Central memory CD8-positive, alpha-beta T cell (primary cell): ENCODE data around the gene ALDH1A2.
A peak's percentile ranks its signal among the peaks of the same experiment; 100 is the strongest.
"Not testable (repeated sequence)": the region's sequence is repeated elsewhere in the genome, so short reads cannot be mapped to it uniquely, and the experiment has no call there.

Experiments
- ATAC-seq: fragments of 150-1000 bp; cut with Tn5 transposase; replicated peaks from 2 replicates; pipeline ENCODE4 v1.10.0; 2022; ENCODE audit warnings: mild to moderate bottlenecking, moderate FRiP score, moderate number of reproducible peaks; ENCODE audit not compliant: poor library complexity, severe bottlenecking; ENCODE audit errors: extremely low read depth
- DNase-seq, 2 donors: peaks; one replicate each; pipeline ENCODE4 v3.0.0; 2021; ENCODE audit warnings: low spot score in 2 of 2
- H3K27ac Mint-ChIP-seq: one replicate; pipeline ENCODE4 v1.8.0; 2022; ENCODE audit warnings: low read depth, mild to moderate bottlenecking, moderate library complexity, mixed read lengths
- H3K27me3 Mint-ChIP-seq: one replicate; pipeline ENCODE4 v1.8.0; 2022; ENCODE audit warnings: mixed read lengths
- H3K36me3 Mint-ChIP-seq: one replicate; pipeline ENCODE4 v1.8.0; 2022; ENCODE audit warnings: mild to moderate bottlenecking, moderate library complexity, mixed read lengths; ENCODE audit not compliant: insufficient read depth
- H3K4me1 Mint-ChIP-seq: one replicate; pipeline ENCODE4 v1.8.0; 2022; ENCODE audit warnings: mixed read lengths
- H3K4me3 Mint-ChIP-seq: one replicate; pipeline ENCODE4 v1.8.0; 2022; ENCODE audit warnings: mild to moderate bottlenecking, moderate library complexity, mixed read lengths
- H3K9me3 Mint-ChIP-seq: one replicate; pipeline ENCODE4 v1.8.0; 2022; ENCODE audit warnings: mixed read lengths

Gene ALDH1A2

DNA sequence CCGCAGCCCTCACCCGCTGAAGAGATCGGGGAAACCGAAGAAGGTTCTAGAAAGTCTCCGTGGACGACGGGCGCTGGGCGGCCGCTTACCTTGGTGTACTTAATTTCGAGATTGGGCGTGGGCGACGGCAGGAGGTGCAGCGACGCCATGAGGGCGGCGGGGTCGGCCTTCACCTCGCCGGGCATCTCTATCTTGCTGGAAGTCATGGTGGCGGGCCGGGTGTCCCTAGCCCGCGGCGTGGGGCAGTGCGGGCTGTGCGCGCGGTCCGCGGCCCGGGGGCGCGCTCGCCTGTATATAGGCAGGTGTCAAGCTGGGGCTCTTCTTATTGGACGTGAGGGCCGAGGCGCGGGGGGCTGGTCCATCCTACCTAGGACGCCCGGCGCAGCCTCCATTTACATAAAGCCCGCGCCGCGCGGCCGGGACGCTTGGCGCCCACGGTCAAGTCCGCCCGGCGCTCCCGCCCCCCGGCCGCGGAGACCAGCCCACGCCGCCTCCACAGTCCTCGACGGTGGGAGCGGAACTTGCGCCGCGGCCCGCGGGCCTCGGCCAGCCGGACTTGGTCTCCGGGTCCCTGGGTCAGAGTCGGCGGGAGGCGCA lies at the start of gene ALDH1A2:
Gene ALDH1A2, minus strand, starts transcription at position 267 of the 597 bp plus-strand sequence. Its CDS starts 61 bp downstream, at position 206.
- no peak for ATAC-seq
- Mint-ChIP-seq H3K36me3 (peaks cover 2% of the 10 kb centered on the region), H3K27me3 (peaks cover 75% of the 10 kb centered on the region), H3K27ac (no peak within 1 kb of the TSS), H3K4me3 (peak within 1 kb of the TSS; percentile 65), H3K4me1 (peaks cover 7% of the 10 kb centered on the region), H3K9me3 (no peaks in the 10 kb centered on the region)
- no peak for DNase-seq

DNA sequence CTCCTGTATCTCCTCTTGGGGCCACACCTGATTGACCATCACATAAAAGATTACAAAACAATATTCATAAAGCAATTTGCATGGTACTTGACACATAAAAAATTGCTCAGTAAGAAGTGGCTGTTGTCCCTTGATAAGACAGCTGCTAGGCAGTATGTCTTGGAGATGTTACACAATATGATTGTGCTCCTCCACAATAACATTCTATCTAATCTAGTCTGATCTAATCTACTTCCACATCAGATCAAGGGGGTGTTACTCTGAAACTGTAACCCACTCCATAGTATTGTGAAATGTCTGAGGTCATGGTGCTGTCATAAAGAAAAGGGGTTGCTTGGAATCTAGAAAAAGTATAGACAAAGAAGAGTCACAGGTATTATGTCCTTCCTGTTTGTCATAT lies 49.3 kb upstream of the ALDH1A2 start:
- no peak overlapping the region for H3K4me3 Mint-ChIP-seq
- H3K4me1 Mint-ChIP-seq = no peaks in the 10 kb centered on the region
- H3K36me3 Mint-ChIP-seq = no peaks in the 10 kb centered on the region
- peaks cover 39% of the 10 kb centered on the region for H3K27me3 Mint-ChIP-seq
- no peaks in the 10 kb centered on the region for H3K9me3 Mint-ChIP-seq
- H3K27ac Mint-ChIP-seq = no peak overlapping the region
- no peak for DNase-seq
- no peak for ATAC-seq

- Mint-ChIP-seq H3K9me3 (no peaks in the 10 kb centered on the region), H3K27me3 (peaks cover 39% of the 10 kb centered on the region), H3K4me1 (no peaks in the 10 kb centered on the region), H3K36me3 (no peaks in the 10 kb centered on the region), H3K27ac (no peak overlapping the region), H3K4me3 (no peak overlapping the region)
- ATAC-seq (no peak), DNase-seq (no peak)
Observed at GRCh38 chr15:58114388-58114787, 48.9 kb upstream of the ALDH1A2 start.

DNA sequence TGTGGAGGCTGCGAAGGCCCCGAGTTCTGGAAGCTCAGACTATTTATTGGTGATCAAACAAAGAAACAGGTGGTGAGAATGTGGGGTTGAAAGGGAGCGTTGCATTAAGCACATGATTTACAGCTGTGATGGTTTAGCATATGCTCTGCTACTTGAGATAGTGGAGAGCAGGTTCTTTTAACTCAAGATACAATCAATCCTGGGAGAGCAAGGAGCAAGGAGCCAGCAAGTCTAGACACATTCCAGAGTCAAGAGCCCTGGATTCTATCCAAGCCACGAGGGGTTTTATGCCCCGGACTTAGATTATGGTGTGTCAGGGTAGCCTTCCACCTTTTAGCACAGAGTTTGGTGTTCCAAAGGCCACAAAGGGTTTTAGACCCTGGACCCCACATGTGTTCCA lies 47.8 kb upstream of the ALDH1A2 start:
- not testable (repeated sequence) for H3K27ac Mint-ChIP-seq, H3K4me1 Mint-ChIP-seq, H3K36me3 Mint-ChIP-seq, H3K4me3 Mint-ChIP-seq, H3K9me3 Mint-ChIP-seq, ATAC-seq, DNase-seq
- peaks cover 39% of the 10 kb centered on the region for H3K27me3 Mint-ChIP-seq

GRCh38 chr15:58111718-58112104 lies 46.2 kb upstream of the ALDH1A2 start:
- Mint-ChIP-seq H3K27me3 (peaks cover 39% of the 10 kb centered on the region), H3K4me3 (no peak overlapping the region), H3K9me3 (no peaks in the 10 kb centered on the region), H3K36me3 (no peaks in the 10 kb centered on the region), H3K27ac (no peak overlapping the region), H3K4me1 (no peaks in the 10 kb centered on the region)
- ATAC-seq = no peak
- no peak for DNase-seq

GRCh38 chr15:58110999-58111717 lies 45.6 kb upstream of the ALDH1A2 start:
- Mint-ChIP-seq H3K9me3 (no peaks in the 10 kb centered on the region), H3K27me3 (peaks cover 39% of the 10 kb centered on the region)

DNA sequence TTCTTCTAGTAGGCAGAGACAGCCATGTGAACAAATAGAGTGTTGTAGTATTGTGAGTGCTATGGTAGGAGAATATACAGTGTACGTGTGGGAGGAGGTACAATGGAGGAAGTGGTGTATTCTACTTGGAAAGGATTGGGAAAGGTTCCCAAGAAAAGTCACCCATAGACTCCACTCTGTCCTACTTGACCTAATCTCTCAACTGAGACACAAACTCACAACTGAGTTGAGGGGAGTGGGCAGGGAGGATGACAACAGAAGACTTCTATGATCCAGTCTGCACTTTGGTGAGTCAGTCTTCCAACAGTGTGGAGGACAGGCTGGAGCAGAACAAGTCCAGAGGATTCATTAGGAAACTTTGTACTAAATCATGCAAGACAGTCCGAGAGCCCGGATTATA lies 43.9 kb upstream of the ALDH1A2 start:
- ATAC-seq = no peak
- no peak for DNase-seq
- Mint-ChIP-seq H3K4me1 (no peaks in the 10 kb centered on the region), H3K36me3 (no peaks in the 10 kb centered on the region), H3K27me3 (peaks cover 42% of the 10 kb centered on the region), H3K4me3 (no peak overlapping the region), H3K27ac (no peak overlapping the region), H3K9me3 (no peaks in the 10 kb centered on the region)

More at GRCh38 chr15:58110999-58111717, 45.6 kb upstream of the ALDH1A2 start:
- no peak for ATAC-seq
- Mint-ChIP-seq H3K27ac (no peak overlapping the region), H3K4me3 (no peak overlapping the region), H3K36me3 (no peaks in the 10 kb centered on the region), H3K4me1 (no peaks in the 10 kb centered on the region)
- DNase-seq = no peak

GRCh38 chr15:58108117-58108516 lies 42.6 kb upstream of the ALDH1A2 start:
- Mint-ChIP-seq H3K27me3 (peaks cover 50% of the 10 kb centered on the region), H3K36me3 (no peaks in the 10 kb centered on the region), H3K4me3 (no peak overlapping the region), H3K27ac (no peak overlapping the region), H3K9me3 (no peaks in the 10 kb centered on the region), H3K4me1 (no peaks in the 10 kb centered on the region)
- ATAC-seq (no peak), DNase-seq (no peak)

DNA sequence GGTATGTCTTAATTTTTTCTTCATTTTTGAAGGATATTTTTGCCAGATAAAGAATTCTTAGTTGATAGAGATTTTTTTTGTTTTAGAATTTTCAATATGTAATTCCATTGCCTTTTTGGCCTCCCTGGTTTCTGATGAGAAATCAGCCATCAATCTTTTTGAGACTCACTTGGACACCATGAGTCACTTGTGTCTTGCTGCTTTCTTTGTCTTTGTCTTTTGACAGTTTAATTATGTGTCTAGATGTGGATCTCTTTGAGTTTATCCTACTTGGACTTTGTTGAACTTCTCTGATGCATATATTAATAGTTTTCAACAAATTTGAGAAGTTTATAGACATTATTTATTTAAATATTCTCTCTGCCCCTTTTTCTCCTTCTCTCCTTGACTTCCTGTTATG lies 38.0 kb upstream of the ALDH1A2 start:
- no peaks in the 10 kb centered on the region for H3K4me1 Mint-ChIP-seq
- H3K36me3 Mint-ChIP-seq = no peaks in the 10 kb centered on the region
- H3K27ac Mint-ChIP-seq = no peak overlapping the region
- H3K4me3 Mint-ChIP-seq = no peak overlapping the region
- no peaks in the 10 kb centered on the region for H3K9me3 Mint-ChIP-seq
- ATAC-seq = no peak
- DNase-seq = no peak
- peaks cover 71% of the 10 kb centered on the region for H3K27me3 Mint-ChIP-seq

GRCh38 chr15:58096529-58097084 lies 31.1 kb upstream of the ALDH1A2 start:
- no peaks in the 10 kb centered on the region for H3K36me3 Mint-ChIP-seq
- H3K27ac Mint-ChIP-seq = no peak overlapping the region
- ATAC-seq (no peak), DNase-seq (no peak)
- peaks cover 45% of the 10 kb centered on the region for H3K27me3 Mint-ChIP-seq
- no peaks in the 10 kb centered on the region for H3K9me3 Mint-ChIP-seq
- H3K4me1 Mint-ChIP-seq = no peaks in the 10 kb centered on the region
- H3K4me3 Mint-ChIP-seq = no peak overlapping the region

DNA sequence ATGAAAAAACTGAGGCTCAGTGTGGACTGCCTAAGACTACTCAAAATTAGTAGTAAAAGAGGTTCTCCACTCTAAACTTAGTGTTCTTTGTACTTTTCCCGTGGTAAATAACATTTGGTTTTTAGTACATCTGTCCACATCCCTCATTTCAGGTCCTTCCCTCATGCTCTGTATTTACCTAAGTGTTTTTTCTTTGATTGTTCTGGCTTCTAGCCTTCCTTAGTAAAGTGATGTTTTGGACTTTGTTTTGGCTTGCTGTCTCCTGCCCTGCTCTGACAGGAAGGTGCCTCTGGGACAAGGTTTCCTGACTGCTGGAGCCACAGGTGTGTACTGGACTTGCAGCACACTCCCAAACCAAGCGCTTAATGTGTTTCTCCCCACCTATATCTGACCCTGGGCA lies 29.9 kb upstream of the ALDH1A2 start:
- no peak overlapping the region for H3K4me3 Mint-ChIP-seq
- H3K27me3 Mint-ChIP-seq = peaks cover 45% of the 10 kb centered on the region
- ATAC-seq = no peak
- no peak overlapping the region for H3K27ac Mint-ChIP-seq
- H3K4me1 Mint-ChIP-seq = no peaks in the 10 kb centered on the region
- DNase-seq = no peak
- no peaks in the 10 kb centered on the region for H3K9me3 Mint-ChIP-seq
- H3K36me3 Mint-ChIP-seq = peaks cover 3% of the 10 kb centered on the region

DNA sequence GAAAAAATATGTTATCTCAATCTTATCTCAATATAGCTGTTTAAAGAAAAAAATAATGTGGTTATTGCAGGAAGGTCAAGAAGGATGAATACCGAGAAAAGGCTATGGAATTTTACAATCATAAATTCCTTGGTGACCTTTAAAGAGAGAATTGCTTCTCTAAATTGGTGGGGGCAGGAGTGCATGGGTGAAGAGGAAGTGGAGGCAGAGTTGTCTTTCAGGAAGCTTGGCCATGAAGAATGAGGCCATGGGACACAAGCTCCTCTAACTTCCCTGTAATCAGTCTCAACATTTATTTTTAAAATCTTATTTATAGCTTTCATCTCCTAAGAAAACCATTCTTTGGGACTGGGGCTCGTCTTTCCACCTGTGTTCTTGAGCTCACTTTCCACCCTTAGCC lies 22.4 kb upstream of the ALDH1A2 start:
- peaks cover 88% of the 10 kb centered on the region for H3K27me3 Mint-ChIP-seq
- peaks cover 5% of the 10 kb centered on the region for H3K9me3 Mint-ChIP-seq
- ATAC-seq = no peak
- H3K4me1 Mint-ChIP-seq = no peaks in the 10 kb centered on the region
- peaks cover 3% of the 10 kb centered on the region for H3K36me3 Mint-ChIP-seq
- no peak overlapping the region for H3K4me3 Mint-ChIP-seq
- DNase-seq = no peak
- H3K27ac Mint-ChIP-seq = no peak overlapping the region

GRCh38 chr15:58086491-58086890 lies 21.0 kb upstream of the ALDH1A2 start:
- H3K9me3 Mint-ChIP-seq = peaks cover 5% of the 10 kb centered on the region
- no peaks in the 10 kb centered on the region for H3K4me1 Mint-ChIP-seq
- DNase-seq (no peak), ATAC-seq (no peak)
- no peak overlapping the region for H3K4me3 Mint-ChIP-seq
- H3K27ac Mint-ChIP-seq = no peak overlapping the region
- H3K27me3 Mint-ChIP-seq = peaks cover 88% of the 10 kb centered on the region
- H3K36me3 Mint-ChIP-seq = peaks cover 3% of the 10 kb centered on the region
